Measurements from ENCODE around the gene MARK2. TPM values are rescaled to one million over a fixed set of nuclear protein-coding genes. Genes with fewer than 3 reads are reported as not detected.

The MARK2 gene
- total RNA-seq, 1 experiment from 2014 or later, result 39.8 TPM

- no peak overlapping the region for H3K27ac Mint-ChIP-seq (ENCODE audit: low read depth, unreplicated experiment)
- no peaks in the 10 kb centered on the region for H3K27me3 Mint-ChIP-seq (ENCODE audit: insufficient read depth, unreplicated experiment)
- no peak overlapping the region for H3K4me3 Mint-ChIP-seq (ENCODE audit: unreplicated experiment)
- peaks cover 11% of the 10 kb centered on the region for H3K4me1 Mint-ChIP-seq (ENCODE audit: insufficient read depth, unreplicated experiment)
- intact Hi-C loops (cut with micrococcal nuclease), result no loop called here
- no peak for TF ChIP-seq CTCF (IDR thresholded peaks at IDR 0.05; ENCODE audit: unreplicated experiment)
- DNase-seq (ENCODE audit: unreplicated experiment), result no peak
- ChIA-PET CTCF (interaction anchor here (0.6 to 5.7 kb wide), 6 partner anchors 100 to 332 kb away, joined by 3 to 241 read pairs (median 8); no protein-coding TSS in a partner anchor), POLR2A (no interaction called here)
- H3K9me3 Mint-ChIP-seq (ENCODE audit: unreplicated experiment), result no peaks in the 10 kb centered on the region
- H3K36me3 Mint-ChIP-seq (ENCODE audit: insufficient read depth, unreplicated experiment), result no peaks in the 10 kb centered on the region
- BruUV-seq (replicated peaks), result no TSS peak
These were observed 4.3 kb upstream of the MARK2 start for GRCh38 chr11:63834535-63835157.

- H3K4me1 Mint-ChIP-seq (ENCODE audit: insufficient read depth, unreplicated experiment), result peaks cover 14% of the 10 kb centered on the region
- no peaks in the 10 kb centered on the region for H3K36me3 Mint-ChIP-seq (ENCODE audit: insufficient read depth, unreplicated experiment)
- DNase-seq (ENCODE audit: unreplicated experiment), result no peak
- H3K27me3 Mint-ChIP-seq (ENCODE audit: insufficient read depth, unreplicated experiment), result no peaks in the 10 kb centered on the region
- no peak overlapping the region for H3K4me3 Mint-ChIP-seq (ENCODE audit: unreplicated experiment)
- intact Hi-C loops (cut with micrococcal nuclease), result no loop called here
- H3K9me3 Mint-ChIP-seq (ENCODE audit: unreplicated experiment), result no peaks in the 10 kb centered on the region
- POLR2A ChIA-PET, result interaction anchor here (5.4 kb wide), 1 partner anchor 111 kb away, joined by 37 read pairs; no protein-coding TSS in a partner anchor
- CTCF ChIA-PET, result interaction anchor here (0.7 to 8.3 kb wide), 7 partner anchors 41 to 314 kb away, joined by 3 to 241 read pairs (median 25); partner anchors contain the start of gene ZFTA
- BruUV-seq (replicated peaks), result no TSS peak
- no peak for TF ChIP-seq CTCF (IDR thresholded peaks at IDR 0.05; ENCODE audit: unreplicated experiment)
- H3K27ac Mint-ChIP-seq (ENCODE audit: low read depth, unreplicated experiment), result no peak overlapping the region
These were observed 3.8 kb upstream of the MARK2 start for GRCh38 chr11:63835158-63835545.

- DNase-seq (ENCODE audit: unreplicated experiment), result peak; percentile 90
These were observed 1.8 kb upstream of the MARK2 start for GRCh38 chr11:63837027-63837688.

More at GRCh38 chr11:63837027-63837688, 1.8 kb upstream of the MARK2 start:
- peak overlapping the region; percentile 61 for H3K27ac Mint-ChIP-seq (ENCODE audit: low read depth, unreplicated experiment)
- peak; percentile 70 for TF ChIP-seq CTCF (IDR thresholded peaks at IDR 0.05; ENCODE audit: unreplicated experiment)
- BruUV-seq (replicated peaks), result no TSS peak
- H3K27me3 Mint-ChIP-seq (ENCODE audit: insufficient read depth, unreplicated experiment), result no peaks in the 10 kb centered on the region
- intact Hi-C loops (cut with micrococcal nuclease), result loop anchor here (1.0 kb wide), 2 partner anchors 69 to 108 kb away; no protein-coding TSS in a partner anchor
- peaks cover 33% of the 10 kb centered on the region for H3K4me1 Mint-ChIP-seq (ENCODE audit: insufficient read depth, unreplicated experiment)
- ChIA-PET POLR2A (interaction anchor here (0.6 to 5.4 kb wide), 10 partner anchors 12 to 316 kb away, joined by 3 to 39 read pairs (median 8); partner anchors contain the start of gene COX8A), CTCF (interaction anchor here (0.5 to 8.3 kb wide), 66 partner anchors 9 to 1674 kb away, joined by 3 to 241 read pairs (median 4); partner anchors contain the start of genes BSCL2, NAA40, RCOR2 and ZFTA)
- peak overlapping the region; percentile 44 for H3K4me3 Mint-ChIP-seq (ENCODE audit: unreplicated experiment)
- peaks cover 7% of the 10 kb centered on the region for H3K36me3 Mint-ChIP-seq (ENCODE audit: insufficient read depth, unreplicated experiment)
- H3K9me3 Mint-ChIP-seq (ENCODE audit: unreplicated experiment), result no peaks in the 10 kb centered on the region

Measured in MCF 10A (cell line).